22Rv1 (cell line): ENCODE data around the gene UCP2.

ENCODE experiments used
- H3K27ac ChIP-seq: fragments of 450-650 bp; 2 replicates; pipeline ENCODE4 v1.5.1; 2017
- CTCF ChIP-seq: fragments of 450-650 bp; IDR thresholded peaks from 2 replicates; pipeline ENCODE4 v1.5.1; 2017; ENCODE audit warnings: mild to moderate bottlenecking
- ZFX ChIP-seq: fragments of 450-650 bp; IDR thresholded peaks from 2 replicates; pipeline ENCODE4 v1.6.1; 2017; ENCODE audit warnings: antibody characterized with exemption, borderline replicate concordance

UCP2 gene

GRCh38 chr11:74009230-74009547 is 26.5 kb upstream of the UCP2 start:
- TF ChIP-seq CTCF: no peak
- no peak for TF ChIP-seq ZFX
- no peak overlapping the region for H3K27ac ChIP-seq

GRCh38 chr11:74008373-74009229 is 26.0 kb upstream of the UCP2 start, which contains the start of gene UCP3:
Gene UCP3, minus strand, starts transcription at chr11:74009085. Its CDS starts 2,043 bp downstream, at chr11:74007042.
- TF ChIP-seq CTCF: no peak
- no peak for TF ChIP-seq ZFX

GRCh38 chr11:74007691-74008372 is 25.2 kb upstream of the UCP2 start:
- no peak overlapping the region for H3K27ac ChIP-seq
- TF ChIP-seq CTCF: no peak
- no peak for TF ChIP-seq ZFX

More at GRCh38 chr11:74008373-74009229, 26.0 kb upstream of the UCP2 start, which contains the start of gene UCP3:
- no peak within 1 kb of the TSS for H3K27ac ChIP-seq

- TF ChIP-seq CTCF (no peak), ZFX (no peak)
- no peak overlapping the region for H3K27ac ChIP-seq
Observed at GRCh38 chr11:74006743-74007304, 24.2 kb upstream of the UCP2 start.

- TF ChIP-seq ZFX (no peak), CTCF (no peak)
- H3K27ac ChIP-seq: no peak overlapping the region
Observed at GRCh38 chr11:74005721-74006517, 23.3 kb upstream of the UCP2 start.

GRCh38 chr11:74004759-74005615 is 22.3 kb upstream of the UCP2 start:
- TF ChIP-seq ZFX: no peak
- H3K27ac ChIP-seq: no peak overlapping the region
